Endothelial cell of umbilical vein (primary cell): Measurements from ENCODE around the gene PSAP.

Experiments
- CTCF ChIP-seq, 2 donors: IDR thresholded peaks; 1 replicate in 1 of 2; 2 replicates in 1 of 2; pipeline ENCODE4 v1.5.1; 2011; ENCODE audit warnings: low read length in 2 of 2, mild to moderate bottlenecking in 2 of 2, moderate library complexity in 2 of 2, control low read depth in 1 of 2, inconsistent platforms in 1 of 2, low read depth in 1 of 2; ENCODE audit not compliant: insufficient read depth in 1 of 2; ENCODE audit errors: extremely low read depth in 1 of 2
- EZH2 ChIP-seq: IDR thresholded peaks from 2 replicates; pipeline ENCODE4 v1.6.1; 2012; ENCODE audit warnings: borderline replicate concordance, low read depth, mild to moderate bottlenecking, moderate library complexity, low read length, inconsistent platforms; ENCODE audit not compliant: severe bottlenecking
- FOS ChIP-seq: IDR thresholded peaks from 2 replicates; pipeline ENCODE4 v1.6.1; 2011; ENCODE audit warnings: mild to moderate bottlenecking, low read length, moderate library complexity, borderline replicate concordance; ENCODE audit not compliant: insufficient read depth
- GATA2 ChIP-seq: IDR thresholded peaks from 2 replicates; pipeline ENCODE4 v1.7.0; 2011; ENCODE audit warnings: low read depth, mild to moderate bottlenecking, moderate library complexity, mixed read lengths, low read length; ENCODE audit not compliant: insufficient read length, insufficient read depth
- MYC ChIP-seq: IDR thresholded peaks from one replicate; pipeline ENCODE4 v1.6.1; 2011; ENCODE audit warnings: mild to moderate bottlenecking, low read depth, low read length
- POLR2A ChIP-seq: IDR thresholded peaks from 2 replicates; pipeline ENCODE4 v1.6.1; 2012; ENCODE audit warnings: low read depth, mild to moderate bottlenecking, control low read depth, low read length
- POLR2AphosphoS5 ChIP-seq: IDR thresholded peaks from 2 replicates; pipeline ENCODE4 v1.6.1; 2012; ENCODE audit warnings: low read depth, mild to moderate bottlenecking, control low read depth, low read length, moderate library complexity; ENCODE audit not compliant: insufficient read depth
- TF ChIP-seq, protein P1 (sequence below): IDR thresholded peaks from 2 replicates; pipeline ENCODE4 v1.6.1; 2011; ENCODE audit not compliant: insufficient read depth, insufficient read length

- TF ChIP-seq CTCF (IDR thresholded peaks at IDR 0.05; ENCODE audit: extremely low read depth in 1 of 2, insufficient read depth in 1 of 2, low read depth in 1 of 2, low read length in 2 of 2): no peak
- TF ChIP-seq GATA2: no peak
- TF ChIP-seq POLR2A: no peak
- TF ChIP-seq, protein P1, sequence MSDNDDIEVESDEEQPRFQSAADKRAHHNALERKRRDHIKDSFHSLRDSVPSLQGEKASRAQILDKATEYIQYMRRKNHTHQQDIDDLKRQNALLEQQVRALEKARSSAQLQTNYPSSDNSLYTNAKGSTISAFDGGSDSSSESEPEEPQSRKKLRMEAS: no peak
- TF ChIP-seq POLR2AphosphoS5: no peak
- TF ChIP-seq FOS: no peak
- TF ChIP-seq EZH2: no peak
- no peak for TF ChIP-seq MYC
These were observed 48.8 kb upstream of the PSAP start for GRCh38 chr10:71899665-71900412.
